Natural killer cell (primary cell): ENCODE data around the gene FYB2. TPM values are rescaled to one million over a fixed set of nuclear protein-coding genes. Genes with fewer than 3 reads are reported as not detected.

ENCODE experiments used
- ATAC-seq, 3 donors: fragments of 150-1000 bp in 2 of 3; fragments of 200-7000 bp in 1 of 3; cut with Tn5 transposase; 1 replicate in 1 of 3; 2 replicates in 2 of 3; pipeline ENCODE4 v1.10.0; 2021; ENCODE audit warnings: mild to moderate bottlenecking in 2 of 3, moderate library complexity in 2 of 3
- DNase-seq, 2 donors: peaks; one replicate each; pipeline versions ENCODE4 v3.0.0 to v3.0.0-alpha.2; 2013 to 2021; ENCODE audit warnings: mixed read lengths in 1 of 2
- H3K27ac ChIP-seq: one replicate; pipeline ENCODE4 v1.5.1; 2013; ENCODE audit warnings: mild to moderate bottlenecking, low read length
- H3K27me3 ChIP-seq: one replicate; pipeline ENCODE4 v1.6.1; 2013; ENCODE audit warnings: low read length; ENCODE audit not compliant: control insufficient read depth, insufficient read depth
- H3K36me3 ChIP-seq: one replicate; pipeline ENCODE4 v1.6.1; 2013; ENCODE audit warnings: low read length; ENCODE audit not compliant: control insufficient read depth, insufficient read depth
- H3K4me1 ChIP-seq: one replicate; pipeline ENCODE4 v1.6.1; 2013; ENCODE audit warnings: low read length; ENCODE audit not compliant: control insufficient read depth, insufficient read depth
- H3K4me3 ChIP-seq: one replicate; pipeline ENCODE4 v1.5.1; 2013; ENCODE audit warnings: low read length
- H3K9me3 ChIP-seq: one replicate; pipeline ENCODE4 v1.6.1; 2013; ENCODE audit warnings: low read length; ENCODE audit not compliant: control insufficient read depth, insufficient read depth
- H3K27ac Mint-ChIP-seq, 2 donors: one replicate each; pipeline ENCODE4 v1.8.0; 2022; ENCODE audit warnings: mild to moderate bottlenecking in 2 of 2, mixed read lengths in 2 of 2, moderate library complexity in 1 of 2
- H3K27me3 Mint-ChIP-seq, 2 donors: one replicate each; pipeline ENCODE4 v1.8.0; 2022; ENCODE audit warnings: low read depth in 2 of 2, mixed read lengths in 2 of 2
- H3K36me3 Mint-ChIP-seq: one replicate; pipeline ENCODE4 v1.8.0; 2022; ENCODE audit warnings: mixed read lengths
- H3K4me1 Mint-ChIP-seq, 2 donors: one replicate each; pipeline ENCODE4 v1.8.0; 2022; ENCODE audit warnings: mixed read lengths in 2 of 2
- H3K4me3 Mint-ChIP-seq: one replicate; pipeline ENCODE4 v1.8.0; 2022; ENCODE audit warnings: mild to moderate bottlenecking, moderate library complexity, mixed read lengths
- H3K9me3 Mint-ChIP-seq, 2 donors: one replicate each; pipeline ENCODE4 v1.8.0; 2022; ENCODE audit warnings: mixed read lengths in 2 of 2
- WGBS: methylation state at CpG from one replicate; pipeline ENCODE4 v1.1.7; 2013; ENCODE audit warnings: missing lambda C conversion rate; ENCODE audit not compliant: insufficient coverage; 5-methylcytosine and 5-hydroxymethylcytosine counted together
- intact Hi-C: fragments of 100-400 bp; cut with micrococcal nuclease; formaldehyde crosslinking; loops from one replicate; pipeline ENCODE4 v1.14.2; 2022
- total RNA-seq, 4 donors: library from RNA; stranded (reverse); fragments of 120-200 nt in 1 of 4; gene quantifications; one replicate each; pipeline versions ENCODE4 v1.2.3 to v1.2.4, GENCODE V29; 2013 to 2022
- TF ChIP-seq, protein P1 (sequence below): fragments of 200-600 bp; IDR thresholded peaks from one replicate; pipeline ENCODE4 v1.8.0; 2022; ENCODE audit warnings: antibody characterized with exemption

FYB2 gene
- total RNA-seq, 3 donors from 2014 or later (not counting 1 experiment from before 2014, with no cell fraction given): not detected

DNA sequence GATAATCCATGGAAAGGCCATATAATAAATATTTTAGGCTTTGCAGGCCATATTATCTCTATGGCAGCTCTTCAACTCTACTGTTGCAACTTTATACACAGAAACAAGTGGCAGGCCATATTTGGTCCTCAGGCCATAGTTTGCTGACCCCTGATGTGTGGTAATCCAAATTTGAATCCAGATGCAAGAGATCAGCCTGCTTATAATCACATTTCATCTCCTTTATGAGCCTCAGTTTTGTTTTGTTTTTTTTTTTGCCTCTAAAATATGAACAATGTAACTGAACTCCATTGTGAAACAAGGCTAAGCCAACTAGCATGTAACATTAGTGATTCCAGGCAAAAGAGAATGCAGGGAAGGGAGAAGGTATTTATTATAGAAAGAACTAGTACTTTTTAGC, 92.5 kb downstream of the FYB2 start:
- DNase-seq: no peak
- H3K36me3 Mint-ChIP-seq: no peaks in the 10 kb centered on the region
- intact Hi-C loops: no loop called here

DNA sequence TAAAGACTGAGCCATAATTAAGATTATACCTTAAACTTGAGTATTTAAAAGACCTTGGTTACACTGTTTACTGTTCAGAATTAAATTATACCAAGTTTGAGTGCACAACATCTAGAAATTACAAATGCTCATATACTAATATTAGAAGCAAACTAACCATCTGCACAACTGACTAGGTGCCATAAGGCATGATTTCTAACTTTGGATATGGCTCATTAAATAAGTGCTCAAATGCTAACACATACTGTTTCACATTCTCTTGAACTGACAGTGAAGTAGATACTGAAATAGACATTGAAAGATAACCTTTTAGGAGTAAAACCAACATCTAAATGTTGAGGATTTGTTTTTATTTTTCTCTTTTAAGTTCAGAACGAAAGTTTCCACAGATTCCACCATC, 100.0 kb downstream of the FYB2 start:
- DNase-seq (no peak), ATAC-seq (no peak)
- H3K4me3 ChIP-seq: no peak overlapping the region
- no peaks in the 10 kb centered on the region for H3K9me3 ChIP-seq
- Mint-ChIP-seq H3K27ac (no peak overlapping the region), H3K36me3 (no peaks in the 10 kb centered on the region), H3K4me3 (no peak overlapping the region), H3K4me1 (no peaks in the 10 kb centered on the region), H3K27me3 (peaks cover 8 to 25% of the 10 kb centered on the region in 2 donors), H3K9me3 (no peaks in the 10 kb centered on the region)
- H3K27ac ChIP-seq: no peak overlapping the region
- no peaks in the 10 kb centered on the region for H3K4me1 ChIP-seq
- no peaks in the 10 kb centered on the region for H3K36me3 ChIP-seq
- intact Hi-C loops: no loop called here
- 71% methylated on average over 1 of the region's 1 CpG for WGBS
- H3K27me3 ChIP-seq: peaks cover 4% of the 10 kb centered on the region
- TF ChIP-seq, protein P1, sequence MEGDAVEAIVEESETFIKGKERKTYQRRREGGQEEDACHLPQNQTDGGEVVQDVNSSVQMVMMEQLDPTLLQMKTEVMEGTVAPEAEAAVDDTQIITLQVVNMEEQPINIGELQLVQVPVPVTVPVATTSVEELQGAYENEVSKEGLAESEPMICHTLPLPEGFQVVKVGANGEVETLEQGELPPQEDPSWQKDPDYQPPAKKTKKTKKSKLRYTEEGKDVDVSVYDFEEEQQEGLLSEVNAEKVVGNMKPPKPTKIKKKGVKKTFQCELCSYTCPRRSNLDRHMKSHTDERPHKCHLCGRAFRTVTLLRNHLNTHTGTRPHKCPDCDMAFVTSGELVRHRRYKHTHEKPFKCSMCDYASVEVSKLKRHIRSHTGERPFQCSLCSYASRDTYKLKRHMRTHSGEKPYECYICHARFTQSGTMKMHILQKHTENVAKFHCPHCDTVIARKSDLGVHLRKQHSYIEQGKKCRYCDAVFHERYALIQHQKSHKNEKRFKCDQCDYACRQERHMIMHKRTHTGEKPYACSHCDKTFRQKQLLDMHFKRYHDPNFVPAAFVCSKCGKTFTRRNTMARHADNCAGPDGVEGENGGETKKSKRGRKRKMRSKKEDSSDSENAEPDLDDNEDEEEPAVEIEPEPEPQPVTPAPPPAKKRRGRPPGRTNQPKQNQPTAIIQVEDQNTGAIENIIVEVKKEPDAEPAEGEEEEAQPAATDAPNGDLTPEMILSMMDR: no peak

More for the DNA sequence above, 92.5 kb downstream of the FYB2 start:
- Mint-ChIP-seq H3K27me3 (peaks cover 21 to 57% of the 10 kb centered on the region in 2 donors), H3K27ac (no peak overlapping the region), H3K4me1 (no peaks in the 10 kb centered on the region), H3K4me3 (no peak overlapping the region), H3K9me3 (peaks cover 0 to 5% of the 10 kb centered on the region in 2 donors)
- H3K27ac ChIP-seq: no peak overlapping the region
- H3K27me3 ChIP-seq: peaks cover 2% of the 10 kb centered on the region
- H3K9me3 ChIP-seq: no peaks in the 10 kb centered on the region
- H3K36me3 ChIP-seq: no peaks in the 10 kb centered on the region
- no peaks in the 10 kb centered on the region for H3K4me1 ChIP-seq
- TF ChIP-seq, protein P1: no peak
- no peak for ATAC-seq
- H3K4me3 ChIP-seq: no peak overlapping the region

DNA sequence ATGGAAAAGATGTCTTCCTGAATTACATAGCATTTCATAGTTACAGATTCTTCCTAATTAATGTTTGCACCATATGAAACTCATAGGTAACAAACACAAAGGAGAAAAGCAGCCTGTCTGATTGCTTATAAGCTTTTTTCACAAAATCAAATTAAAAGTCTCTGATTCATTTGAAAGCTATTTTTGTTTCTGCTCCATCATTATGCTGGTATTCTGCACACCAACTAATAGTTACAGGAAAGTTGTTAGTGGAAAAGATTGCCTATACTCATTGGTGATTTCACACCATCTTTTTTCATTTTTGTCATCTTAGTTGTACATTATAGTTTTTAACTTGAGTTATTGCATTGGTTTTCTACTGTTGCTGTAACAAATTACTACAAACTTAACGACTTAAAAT, 104.0 kb downstream of the FYB2 start:
- Mint-ChIP-seq H3K36me3 (no peaks in the 10 kb centered on the region), H3K27me3 (peaks cover 3 to 5% of the 10 kb centered on the region in 2 donors), H3K4me1 (no peaks in the 10 kb centered on the region), H3K4me3 (no peak overlapping the region), H3K9me3 (no peaks in the 10 kb centered on the region), H3K27ac (no peak overlapping the region)
- H3K4me1 ChIP-seq: no peaks in the 10 kb centered on the region
- H3K36me3 ChIP-seq: no peaks in the 10 kb centered on the region
- TF ChIP-seq, protein P1: no peak
- DNase-seq: no peak
- peaks cover 3% of the 10 kb centered on the region for H3K27me3 ChIP-seq
- no peak overlapping the region for H3K4me3 ChIP-seq
- WGBS: no CpG with 5 or more reads among the region's 1 CpG
- ATAC-seq: no peak
- H3K9me3 ChIP-seq: no peaks in the 10 kb centered on the region
- no peak overlapping the region for H3K27ac ChIP-seq
- intact Hi-C loops: no loop called here

DNA sequence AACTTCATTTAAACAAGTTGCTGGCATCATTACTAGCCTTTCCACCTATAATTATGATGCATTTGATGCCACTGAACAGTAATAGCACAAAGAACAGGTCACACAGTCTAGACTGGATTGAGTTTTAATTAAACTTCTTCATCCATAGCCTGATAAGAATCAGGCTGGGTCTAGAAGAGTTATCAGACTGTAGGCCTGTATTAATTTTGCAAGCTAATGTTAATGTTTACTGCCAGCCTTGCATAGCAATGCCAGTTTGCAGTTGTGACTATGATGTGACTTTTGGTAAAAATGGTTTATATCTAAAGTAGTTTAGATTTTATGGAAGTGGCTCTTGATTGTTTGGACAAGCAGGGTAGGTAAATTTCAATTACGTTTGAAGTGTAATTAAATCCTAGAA, 106.1 kb downstream of the FYB2 start:
- WGBS: 81% methylated on average over 1 of the region's 1 CpG

More for the DNA sequence above, 106.1 kb downstream of the FYB2 start:
- Histone ChIP-seq H3K36me3 (no peaks in the 10 kb centered on the region), H3K27ac (no peak overlapping the region), H3K4me3 (no peak overlapping the region), H3K27me3 (peaks cover 3% of the 10 kb centered on the region), H3K9me3 (no peaks in the 10 kb centered on the region), H3K4me1 (no peaks in the 10 kb centered on the region)
- ATAC-seq: no peak
- H3K4me1 Mint-ChIP-seq: no peaks in the 10 kb centered on the region
- intact Hi-C loops: no loop called here
- no peak overlapping the region for H3K4me3 Mint-ChIP-seq
- H3K27ac Mint-ChIP-seq: no peak overlapping the region
- DNase-seq: no peak
- H3K27me3 Mint-ChIP-seq: peaks cover 3 to 20% of the 10 kb centered on the region in 2 donors
- TF ChIP-seq, protein P1: no peak
- no peaks in the 10 kb centered on the region for H3K36me3 Mint-ChIP-seq
- H3K9me3 Mint-ChIP-seq: no peaks in the 10 kb centered on the region
